IMR-90 (cell line): ENCODE results near the gene TNFRSF21. TPM values are rescaled to one million over a fixed set of nuclear protein-coding genes. Genes with fewer than 3 reads are reported as not detected.
A peak's percentile ranks its signal among the peaks of the same experiment; 100 is the strongest.

ENCODE experiments used
- ATAC-seq: fragments of 200-7000 bp; cut with Tn5 transposase; 2 replicates; pipeline ENCODE4 v1.9.1; 2020; ENCODE audit warnings: low read depth, mild to moderate bottlenecking, moderate library complexity
- BruUV-seq: library from RNA; stranded (reverse); fragments of 400-500 nt; replicated peaks from 2 replicates; lab custom pipeline; 2021; lab: Mats Ljungman, UMichigan
- CTCF ChIA-PET: fragments of 300-600 bp; formaldehyde crosslinking; extraction: SDS; loops from one replicate; lab custom pipeline; 2021; ENCODE audit warnings: antibody characterized with exemption; lab: Yijun Ruan, JAX
- POLR2A ChIA-PET: fragments of 300-600 bp; sonication (Branson Sonifier 250); formaldehyde crosslinking; loops from one replicate; lab custom pipeline; 2022; ENCODE audit warnings: antibody characterized with exemption; ENCODE audit not compliant: unreplicated experiment; lab: Charles Lee
- DNase-seq: peaks from one replicate; pipeline ENCODE4 v3.0.0; 2013
- H2AFZ ChIP-seq: replicated peaks from 2 replicates; pipeline ENCODE3; 2013; ENCODE audit warnings: low read length, mild to moderate bottlenecking; ENCODE audit not compliant: poor library complexity
- H2AK5ac ChIP-seq: 2 replicates; pipeline ENCODE4 v1.6.1; 2013; ENCODE audit warnings: low read depth, low read length, inconsistent platforms
- H2AK9ac ChIP-seq: replicated peaks from 2 replicates; pipeline ENCODE3; 2013; ENCODE audit warnings: mild to moderate bottlenecking, low read depth, low read length, moderate library complexity; ENCODE audit not compliant: poor library complexity
- H2BK120ac ChIP-seq: 2 replicates; pipeline ENCODE4 v1.6.1; 2013; ENCODE audit warnings: low read depth, low read length, inconsistent platforms
- H2BK15ac ChIP-seq: 3 replicates; pipeline ENCODE4 v1.6.1; 2013; ENCODE audit warnings: low read depth, low read length, inconsistent platforms
- H2BK20ac ChIP-seq: 2 replicates; pipeline ENCODE4 v1.6.1; 2013; ENCODE audit warnings: low read depth, mild to moderate bottlenecking, inconsistent platforms, low read length, moderate library complexity
- H2BK5ac ChIP-seq: 2 replicates; pipeline ENCODE4 v1.6.1; 2013; ENCODE audit warnings: mild to moderate bottlenecking, low read depth, low read length, inconsistent platforms; ENCODE audit not compliant: poor library complexity, severe bottlenecking
- H3K14ac ChIP-seq: replicated peaks from 2 replicates; pipeline ENCODE4 v1.6.1; 2013; ENCODE audit warnings: low read depth, low read length, inconsistent platforms
- H3K18ac ChIP-seq: 2 replicates; pipeline ENCODE4 v1.6.1; 2013; ENCODE audit warnings: low read depth, low read length, control low read depth
- H3K23ac ChIP-seq: 2 replicates; pipeline ENCODE4 v1.6.1; 2013; ENCODE audit warnings: low read depth, low read length, inconsistent platforms
- H3K27ac ChIP-seq: 2 replicates; pipeline ENCODE4 v1.5.1; 2013; ENCODE audit warnings: mild to moderate bottlenecking, control low read depth, low read length; ENCODE audit not compliant: insufficient read depth
- H3K27me3 ChIP-seq: 2 replicates; pipeline ENCODE4 v1.6.1; 2013; ENCODE audit warnings: low read length; ENCODE audit not compliant: control insufficient read depth, insufficient read depth
- H3K36me3 ChIP-seq: 2 replicates; pipeline ENCODE4 v1.6.1; 2013; ENCODE audit warnings: low read length, mixed read lengths; ENCODE audit not compliant: control insufficient read depth, insufficient read depth
- H3K4ac ChIP-seq: 2 replicates; pipeline ENCODE4 v1.6.1; 2013; ENCODE audit warnings: low read depth, low read length, inconsistent platforms
- H3K4me1 ChIP-seq: 2 replicates; pipeline ENCODE4 v1.6.1; 2013; ENCODE audit warnings: low read length, mixed read lengths; ENCODE audit not compliant: control insufficient read depth, insufficient read depth
- H3K4me2 ChIP-seq: 2 replicates; pipeline ENCODE4 v1.6.1; 2013; ENCODE audit warnings: low read depth, mild to moderate bottlenecking, control low read depth, low read length, moderate library complexity
- H3K4me3 ChIP-seq: 2 replicates; pipeline ENCODE4 v1.5.1; 2013; ENCODE audit warnings: low read depth, mild to moderate bottlenecking, control low read depth, low read length, moderate library complexity; ENCODE audit not compliant: insufficient read depth
- H3K56ac ChIP-seq: 2 replicates; pipeline ENCODE4 v1.6.1; 2013; ENCODE audit warnings: low read length, inconsistent platforms; ENCODE audit not compliant: insufficient read depth; ENCODE audit errors: extremely low read depth
- H3K79me1 ChIP-seq, 2 experiments: 2 replicates each; pipeline ENCODE4 v1.6.1; 2013; ENCODE audit warnings: low read length in 2 of 2, inconsistent platforms in 1 of 2, low read depth in 1 of 2
- H3K9ac ChIP-seq: 2 replicates; pipeline ENCODE4 v1.6.1; 2013; ENCODE audit warnings: low read depth, low read length, control low read depth
- H3K9me1 ChIP-seq: 2 replicates; pipeline ENCODE4 v1.6.1; 2013; ENCODE audit warnings: low read length, inconsistent platforms; ENCODE audit not compliant: insufficient read depth
- H3K9me3 ChIP-seq: 2 replicates; pipeline ENCODE4 v1.6.1; 2013; ENCODE audit warnings: low read length; ENCODE audit not compliant: control insufficient read depth, insufficient read depth
- H4K20me1 ChIP-seq: 2 replicates; pipeline ENCODE4 v1.6.1; 2013; ENCODE audit warnings: low read length, inconsistent platforms; ENCODE audit not compliant: insufficient read depth
- H4K5ac ChIP-seq: 2 replicates; pipeline ENCODE4 v1.6.1; 2013; ENCODE audit warnings: mild to moderate bottlenecking, low read depth, low read length, control low read depth
- H4K8ac ChIP-seq, 2 experiments: 2 replicates each; pipeline ENCODE4 v1.6.1; 2013; ENCODE audit warnings: low read depth in 2 of 2, low read length in 2 of 2, control low read depth in 1 of 2, inconsistent platforms in 1 of 2
- H4K91ac ChIP-seq: 2 replicates; pipeline ENCODE4 v1.6.1; 2013; ENCODE audit warnings: low read depth, low read length, inconsistent platforms; ENCODE audit not compliant: insufficient read depth
- BHLHE40 ChIP-seq: fragments of 150-350 bp; IDR thresholded peaks from 2 replicates; pipeline ENCODE4 v1.6.1; 2016; ENCODE audit warnings: mild to moderate bottlenecking, low read depth, low read length
- CEBPB ChIP-seq: IDR thresholded peaks from 2 replicates; pipeline ENCODE4 v1.6.1; 2012; ENCODE audit warnings: low read depth, low read length, improper control_type of control experiment
- CHD1 ChIP-seq: IDR thresholded peaks from 2 replicates; pipeline ENCODE4 v1.6.1; 2012; ENCODE audit warnings: low read depth, low read length, improper control_type of control experiment
- CTCF ChIP-seq: conservative IDR thresholded peaks from 2 replicates; pipeline ENCODE4 v1.5.1; 2012; ENCODE audit warnings: mild to moderate bottlenecking, low read depth, low read length, improper control_type of control experiment
- ELK1 ChIP-seq: fragments of 150-350 bp; IDR thresholded peaks from 2 replicates; pipeline ENCODE4 v1.6.1; 2016; ENCODE audit warnings: low read depth, mild to moderate bottlenecking, low read length, moderate library complexity, borderline replicate concordance
- FOS ChIP-seq: fragments of 150-350 bp; IDR thresholded peaks from 2 replicates; pipeline ENCODE4 v1.6.1; 2016; ENCODE audit warnings: low read depth, low read length
- MAFK ChIP-seq: IDR thresholded peaks from 2 replicates; pipeline ENCODE4 v1.6.1; 2012; ENCODE audit warnings: low read depth, low read length, improper control_type of control experiment
- MXI1 ChIP-seq: IDR thresholded peaks from 2 replicates; pipeline ENCODE4 v1.6.1; 2012; ENCODE audit warnings: low read depth, mild to moderate bottlenecking, low read length, moderate library complexity, borderline replicate concordance
- NFE2L2 ChIP-seq: fragments of 150-350 bp; IDR thresholded peaks from 2 replicates; pipeline ENCODE4 v1.6.1; 2016; ENCODE audit warnings: low read depth, mild to moderate bottlenecking, low read length
- POLR2A ChIP-seq: IDR thresholded peaks from 2 replicates; pipeline ENCODE4 v1.6.1; 2012; ENCODE audit warnings: mild to moderate bottlenecking, low read depth, low read length
- RAD21 ChIP-seq: IDR thresholded peaks from 2 replicates; pipeline ENCODE4 v1.6.1; 2012; ENCODE audit warnings: low read length, improper control_type of control experiment
- RFX5 ChIP-seq: IDR thresholded peaks from 2 replicates; pipeline ENCODE4 v1.8.0; 2012; ENCODE audit warnings: low read depth, mild to moderate bottlenecking, low read length, moderate library complexity
- SMC3 ChIP-seq: fragments of 150-350 bp; IDR thresholded peaks from 2 replicates; pipeline ENCODE4 v1.6.1; 2016; ENCODE audit warnings: low read depth, mild to moderate bottlenecking, antibody characterized with exemption, low read length, moderate library complexity
- USF2 ChIP-seq: fragments of 150-350 bp; IDR thresholded peaks from 2 replicates; pipeline ENCODE4 v1.6.1; 2017; ENCODE audit warnings: mild to moderate bottlenecking, antibody characterized with exemption, low read length, low read depth
- WGBS, 2 experiments: methylation state at CpG; one replicate each; pipeline versions ENCODE4 v1.1.5 to v1.1.7; 2013; ENCODE audit warnings: missing lambda C conversion rate in 2 of 2; ENCODE audit not compliant: insufficient read length in 1 of 2; ENCODE audit errors: extremely low coverage in 2 of 2; 5-methylcytosine and 5-hydroxymethylcytosine counted together
- dilution Hi-C: fragments of 300-500 bp; cut with HindIII; formaldehyde crosslinking; loops from one replicate; pipeline ENCODE4 v1.14.3; 2018; ENCODE audit warnings: low sequenced_read_pairs; ENCODE audit not compliant: unreplicated experiment
- in situ Hi-C: fragments of 300-500 bp; cut with MboI; formaldehyde crosslinking; loops from 3 replicates; pipeline ENCODE4 v1.14.3; 2019; ENCODE audit warnings: low sequenced_read_pairs, inconsistent platforms, mixed read lengths
- intact Hi-C: fragments of 100-400 bp; cut with micrococcal nuclease; formaldehyde crosslinking; loops from 2 replicates; pipeline ENCODE4 v1.10.0; 2022
- polyA plus RNA-seq, 3 experiments: library from polyadenylated mRNA; depleted of rRNA; stranded (reverse); fragments of >200 nt; gene quantifications; 2 replicates each; pipeline ENCODE4 v1.2.3, GENCODE V29; 2012; ENCODE audit warnings: low replicate concordance in 1 of 3
- total RNA-seq: library from RNA; depleted of rRNA; stranded (reverse); fragments of >200 nt; gene quantifications from 2 replicates; pipeline ENCODE4 v1.2.3, GENCODE V29; 2012

Gene TNFRSF21
- total and polyA plus RNA-seq, 2 of the 4 experiments (the other 2 are of a cell fraction) = 2.9 to 6.9 TPM

- no peak overlapping the region for H3K4ac ChIP-seq
- peak overlapping the region; percentile 46; the same call in 1 of the 2 replicates for H2BK20ac ChIP-seq
- no peak overlapping the region for H2BK120ac ChIP-seq
- H2AFZ ChIP-seq = no peak overlapping the region
- dilution Hi-C loops = no loop called here
- H4K5ac ChIP-seq = peak overlapping the region; percentile 68; the same call in 1 of the 2 replicates
- H2BK15ac ChIP-seq = no peak overlapping the region
- H3K9me3 ChIP-seq = no peaks in the 10 kb centered on the region
- no peak for DNase-seq
- no peak overlapping the region for H3K23ac ChIP-seq
- peaks cover 2% of the 10 kb centered on the region for H3K4me1 ChIP-seq
- peak overlapping the region; percentile 91 for H3K18ac ChIP-seq
- H3K36me3 ChIP-seq = no peaks in the 10 kb centered on the region
- POLR2A ChIA-PET = no interaction called here
- intact Hi-C loops = no loop called here
- BruUV-seq = no TSS peak
- no peaks in the 10 kb centered on the region for H4K20me1 ChIP-seq
- no peak for ATAC-seq
- H3K14ac ChIP-seq = 0 out of 2 replicates have a peak overlapping the region, but pooled peaks have one; percentile 37
- no peaks in the 10 kb centered on the region for H3K9me1 ChIP-seq
- H2BK5ac ChIP-seq = no peak overlapping the region
- peak overlapping the region; percentile 39; the same call in 1 of the 2 replicates for H3K9ac ChIP-seq
- CTCF ChIA-PET = no interaction called here
- H3K79me1 ChIP-seq = no peaks in the 10 kb centered on the region
- peak overlapping the region; percentile 100 for H3K4me2 ChIP-seq
- no peak overlapping the region for H3K27ac ChIP-seq
- H3K4me3 ChIP-seq = peak overlapping the region; percentile 51; the same call in 1 of the 2 replicates
- H4K8ac ChIP-seq = no peak overlapping the region
- in situ Hi-C loops = no loop called here
- no peaks in the 10 kb centered on the region for H3K27me3 ChIP-seq
- no peak overlapping the region for H4K91ac ChIP-seq
- H3K56ac ChIP-seq = no peak overlapping the region
- H2AK5ac ChIP-seq = no peak overlapping the region
- no peak overlapping the region for H2AK9ac ChIP-seq
- WGBS, 2 experiments = no CpG with 5 or more reads among the region's 6 CpGs
- TF ChIP-seq CHD1 (no peak), BHLHE40 (no peak), MAFK (no peak), FOS (no peak), USF2 (no peak), CEBPB (no peak), RFX5 (no peak), POLR2A (no peak), MXI1 (no peak), RAD21 (no peak), NFE2L2 (no peak), ELK1 (no peak), SMC3 (no peak), CTCF (no peak)
These were observed 111.7 kb downstream of the TNFRSF21 start for GRCh38 chr6:47197682-47198640.
